Lung (tissue), 12 donors: ENCODE results near the gene U2SURP. TPM values are rescaled to one million over a fixed set of nuclear protein-coding genes. Genes with fewer than 3 reads are reported as not detected.
A peak's percentile ranks its signal among the peaks of the same experiment; 100 is the strongest.
"Not testable (repeated sequence)": the region's sequence is repeated elsewhere in the genome, so short reads cannot be mapped to it uniquely, and the experiment has no call there.

Experiments
- ATAC-seq: fragments of 200-7000 bp; cut with Tn5 transposase; one replicate; pipeline ENCODE4 v1.9.1; 2020; ENCODE audit warnings: moderate number of reproducible peaks; ENCODE audit not compliant: insufficient read depth, low FRiP score
- DNase-seq, 3 donors: peaks; one replicate each; pipeline ENCODE4 v3.0.0-alpha.2; 2013 to 2017
- H3K27ac ChIP-seq, 2 donors: one replicate each; pipeline ENCODE4 v1.5.1; 2013; ENCODE audit warnings: mild to moderate bottlenecking in 2 of 2, moderate library complexity in 2 of 2, control low read depth in 1 of 2, inconsistent platforms in 1 of 2, low read depth in 1 of 2, low read length in 1 of 2
- H3K27me3 ChIP-seq, 3 donors: one replicate each; pipeline ENCODE4 v1.5.1; 2013; ENCODE audit warnings: low read length in 2 of 3; ENCODE audit not compliant: control insufficient read depth in 3 of 3, insufficient read depth in 3 of 3
- H3K36me3 ChIP-seq, 4 donors: one replicate each; pipeline ENCODE4 v1.5.1; 2013; ENCODE audit warnings: low read length in 4 of 4, mild to moderate bottlenecking in 1 of 4, moderate library complexity in 1 of 4; ENCODE audit not compliant: control insufficient read depth in 4 of 4, insufficient read depth in 4 of 4
- H3K4me1 ChIP-seq, 5 donors: one replicate each; pipeline ENCODE4 v1.5.1; 2013; ENCODE audit warnings: low read length in 5 of 5, mild to moderate bottlenecking in 2 of 5, moderate library complexity in 1 of 5; ENCODE audit not compliant: control insufficient read depth in 5 of 5, insufficient read depth in 5 of 5
- H3K4me3 ChIP-seq: one replicate; pipeline ENCODE4 v1.5.1; 2013; ENCODE audit warnings: mild to moderate bottlenecking, control low read depth, moderate library complexity
- H3K9ac ChIP-seq, 2 donors: one replicate each; pipeline ENCODE4 v1.5.1; 2013; ENCODE audit warnings: low read length in 2 of 2, control low read depth in 1 of 2; ENCODE audit not compliant: insufficient read depth in 1 of 2
- H3K9me3 ChIP-seq, 4 donors: one replicate each; pipeline ENCODE4 v1.5.1; 2013; ENCODE audit warnings: low read length in 3 of 4, mild to moderate bottlenecking in 1 of 4, moderate library complexity in 1 of 4; ENCODE audit not compliant: control insufficient read depth in 4 of 4, insufficient read depth in 3 of 4
- CTCF ChIP-seq: IDR thresholded peaks from 2 replicates; pipeline ENCODE4 v1.5.1; 2012; ENCODE audit warnings: mild to moderate bottlenecking; ENCODE audit errors: control extremely low read depth, extremely low read depth
- WGBS, 2 donors: extraction: QIAGEN DNeasy Blood & Tissue Kit; methylation state at CpG; one replicate each; pipeline ENCODE4 v1.1.7; 2013; 5-methylcytosine and 5-hydroxymethylcytosine counted together
- polyA plus RNA-seq, 2 donors: library from polyadenylated mRNA; stranded (reverse); fragments of 200-250 nt; gene quantifications; one replicate each; pipeline ENCODE4 v1.2.1, GENCODE V29; 2013
- total RNA-seq, 2 donors: library from RNA; depleted of rRNA in 1 of 2; stranded (reverse); fragments of >200 nt in 1 of 2; gene quantifications; one replicate each; pipeline ENCODE4 v1.2.1, GENCODE V29; 2014 to 2021
- donor health status: control.
- donor health status: control.
- donor health status: Bipolar disorder and iron deficiency.
- donor health status: healthy.
- donor health status: DM: yes; HTN: yes; CAD: no.

The U2SURP gene
- total and polyA plus RNA-seq, 4 donors, result 25.7 to 167 (median 46.2) TPM

- WGBS, 2 donors, result 98% methylated on average over 4 of the region's 4 CpGs
- H3K9ac ChIP-seq, result no peak overlapping the region
- TF ChIP-seq CTCF, result no peak
- H3K27ac ChIP-seq, result no peak overlapping the region
- H3K4me1 ChIP-seq, result no peaks in the 10 kb centered on the region
- H3K27me3 ChIP-seq, result no peaks in the 10 kb centered on the region
- peaks cover 9 to 60% (median 29%) of the 10 kb centered on the region in 4 donors for H3K36me3 ChIP-seq
- DNase-seq, result no peak
- no peak for ATAC-seq
- no peaks in the 10 kb centered on the region for H3K9me3 ChIP-seq
- no peak overlapping the region for H3K4me3 ChIP-seq
These were observed 23.1 kb downstream of the U2SURP start for GRCh38 chr3:143024351-143024960.

DNA sequence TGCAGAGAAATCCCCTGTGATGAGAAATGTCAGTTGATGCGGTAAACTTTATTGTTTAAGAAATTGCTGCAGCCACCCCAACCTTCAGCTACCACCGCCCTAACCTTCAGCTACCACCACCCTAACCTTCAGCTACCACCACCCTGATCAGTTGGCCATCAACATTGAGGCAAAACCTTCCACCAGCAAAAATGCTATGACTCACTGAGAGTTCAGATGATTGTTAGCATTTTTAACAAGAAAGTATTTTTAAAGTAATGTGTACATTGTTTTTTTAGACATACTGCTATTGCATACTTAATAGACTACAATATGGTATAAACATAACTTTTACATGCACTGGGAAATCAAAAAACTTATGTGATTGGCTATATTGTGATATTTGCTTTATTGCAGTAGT is 30.0 kb downstream of the U2SURP start:
- H3K27me3 ChIP-seq, result no peaks in the 10 kb centered on the region
- no peak overlapping the region for H3K27ac ChIP-seq
- peaks cover 6 to 52% (median 30%) of the 10 kb centered on the region in 4 donors for H3K36me3 ChIP-seq
- peaks cover 0 to 6% (median 0%) of the 10 kb centered on the region in 5 donors for H3K4me1 ChIP-seq
- WGBS, 2 donors, result 90 to 98% methylated on average over 2 of the region's 2 CpGs
- DNase-seq, result no peak
- TF ChIP-seq CTCF, result no peak
- no peaks in the 10 kb centered on the region for H3K9me3 ChIP-seq
- no peak overlapping the region for H3K9ac ChIP-seq
- no peak overlapping the region for H3K4me3 ChIP-seq
- no peak for ATAC-seq

GRCh38 chr3:143031796-143032387 is 30.5 kb downstream of the U2SURP start:
- not testable (repeated sequence) for ATAC-seq, H3K27ac ChIP-seq

DNA sequence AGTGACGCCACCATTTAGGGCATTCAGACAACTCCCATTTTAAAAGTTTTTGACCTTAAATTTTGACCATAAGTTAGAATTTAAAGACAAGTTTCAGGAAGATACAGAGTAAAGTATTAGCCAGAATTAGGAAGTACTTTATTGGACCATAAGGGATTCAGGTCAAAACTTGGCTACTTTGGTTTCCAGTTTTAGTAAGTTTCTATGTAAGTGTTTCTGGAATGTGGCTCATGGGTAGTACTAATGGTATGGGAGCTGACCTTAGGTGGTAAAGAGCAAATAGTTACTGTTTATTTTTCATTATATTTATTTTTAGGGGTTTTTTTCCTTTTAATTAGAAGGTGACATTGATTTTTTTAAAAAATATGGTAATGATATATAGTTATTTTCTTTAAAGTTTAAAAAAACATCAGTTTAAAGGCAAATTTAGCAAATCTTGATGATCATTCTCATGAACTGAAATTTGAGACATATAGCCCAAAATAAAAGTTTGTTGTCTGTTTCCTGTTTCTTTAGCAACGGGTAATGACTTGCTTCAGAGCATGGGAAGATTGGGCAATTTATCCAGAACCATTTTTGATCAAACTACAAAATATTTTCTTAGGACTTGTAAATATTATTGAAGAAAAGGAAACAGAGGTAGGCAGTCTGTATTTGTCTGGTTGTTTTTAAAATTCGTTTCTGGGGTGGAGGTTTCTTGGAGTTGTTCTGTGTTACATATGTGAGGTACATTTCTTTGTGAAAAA is 34.3 kb downstream of the U2SURP start:
- DNase-seq, result peak in 2 of 3 donors; percentile 28 to 35
- H3K27me3 ChIP-seq, result no peaks in the 10 kb centered on the region
- no peak for ATAC-seq
- H3K4me3 ChIP-seq, result no peak overlapping the region
- H3K9me3 ChIP-seq, result no peaks in the 10 kb centered on the region
- H3K27ac ChIP-seq, result no peak overlapping the region
- TF ChIP-seq CTCF, result no peak
- H3K9ac ChIP-seq, result no peak overlapping the region
- peaks cover 0 to 6% (median 0%) of the 10 kb centered on the region in 5 donors for H3K4me1 ChIP-seq
- H3K36me3 ChIP-seq, result peaks cover 2 to 41% (median 22%) of the 10 kb centered on the region in 4 donors
- 72 to 78% methylated on average over 3 of the region's 3 CpGs for whole genome bisulfite sequencing, 2 donors

More at GRCh38 chr3:143031796-143032387, 30.5 kb downstream of the U2SURP start:
- H3K4me1 ChIP-seq, H3K9me3 ChIP-seq, H3K27me3 ChIP-seq, H3K9ac ChIP-seq, H3K4me3 ChIP-seq: not testable (repeated sequence)
- DNase-seq, result peak; percentile 42 to 77 (median 75)
- WGBS, 2 donors, result 93 to 94% methylated on average over 4 of the region's 4 CpGs
- H3K36me3 ChIP-seq, result peaks cover 6 to 58% (median 36%) of the 10 kb centered on the region in 4 donors
